GM23338 (cell line): ENCODE measurements around the gene PRTFDC1. TPM values are rescaled to one million over a fixed set of nuclear protein-coding genes. Genes with fewer than 3 reads are reported as not detected.

Experiments
- ATAC-seq: fragments of 200-7000 bp; cut with Tn5 transposase; 3 replicates; pipeline ENCODE4 v1.9.1; 2020
- DNase-seq: peaks from one replicate; pipeline ENCODE4 v3.0.0-alpha.2; 2015; ENCODE audit warnings: low spot score
- H2AFZ ChIP-seq: fragments of 200-600 bp; sonication (generic); 2 replicates; pipeline ENCODE4 v1.8.0; 2016; ENCODE audit warnings: antibody characterized with exemption, mild to moderate bottlenecking, moderate library complexity
- H3F3A ChIP-seq: fragments of 200-600 bp; sonication (generic); replicated peaks from 2 replicates; pipeline ENCODE4 v1.8.0; 2017; ENCODE audit warnings: antibody characterized with exemption, mixed run types, low read depth
- H3K27ac ChIP-seq: fragments of 200-600 bp; sonication (generic); 2 replicates; pipeline ENCODE4 v1.6.1; 2016; ENCODE audit warnings: low read depth
- H3K27me3 ChIP-seq: fragments of 200-600 bp; sonication (generic); 2 replicates; pipeline ENCODE4 v1.8.0; 2016; ENCODE audit warnings: mild to moderate bottlenecking, mixed run types, moderate library complexity; ENCODE audit not compliant: insufficient read depth
- H3K36me3 ChIP-seq: fragments of 200-600 bp; sonication (generic); 2 replicates; pipeline ENCODE4 v1.8.0; 2016; ENCODE audit warnings: mild to moderate bottlenecking; ENCODE audit not compliant: insufficient read depth
- H3K4me1 ChIP-seq: fragments of 200-600 bp; sonication (generic); 2 replicates; pipeline ENCODE4 v1.8.0; 2016; ENCODE audit warnings: mild to moderate bottlenecking, moderate library complexity; ENCODE audit not compliant: insufficient read depth
- H3K4me2 ChIP-seq: fragments of 200-600 bp; sonication (generic); 2 replicates; pipeline ENCODE4 v1.7.1; 2017; ENCODE audit warnings: mixed run types
- H3K4me3 ChIP-seq: fragments of 200-600 bp; sonication (generic); 2 replicates; pipeline ENCODE4 v1.6.1; 2016; ENCODE audit warnings: mixed run types
- H3K79me2 ChIP-seq: fragments of 200-600 bp; sonication (generic); replicated peaks from 2 replicates; pipeline ENCODE4 v1.8.0; 2017; ENCODE audit warnings: mild to moderate bottlenecking; ENCODE audit not compliant: insufficient read depth
- H3K9me2 ChIP-seq: fragments of 200-600 bp; sonication (generic); 2 replicates; pipeline ENCODE4 v1.8.0; 2017; ENCODE audit not compliant: insufficient read depth
- H4K20me1 ChIP-seq: fragments of 200-600 bp; sonication (generic); replicated peaks from 2 replicates; pipeline ENCODE4 v1.8.0; 2017; ENCODE audit warnings: mild to moderate bottlenecking; ENCODE audit not compliant: insufficient read depth
- H3K27ac Mint-ChIP-seq: 2 replicates; pipeline ENCODE4 v1.8.0; 2020; ENCODE audit warnings: inconsistent platforms, mild to moderate bottlenecking, moderate library complexity, mixed read lengths
- H3K27me3 Mint-ChIP-seq: 3 replicates; pipeline ENCODE4 v1.8.0; 2022; ENCODE audit warnings: low read depth, mild to moderate bottlenecking, moderate library complexity, mixed read lengths, inconsistent platforms; ENCODE audit not compliant: insufficient read depth, poor library complexity
- H3K36me3 Mint-ChIP-seq: 3 replicates; pipeline ENCODE4 v1.8.0; 2021; ENCODE audit warnings: low read depth, mild to moderate bottlenecking, inconsistent platforms, moderate library complexity, mixed read lengths
- H3K4me1 Mint-ChIP-seq: 3 replicates; pipeline ENCODE4 v1.8.0; 2020; ENCODE audit warnings: mild to moderate bottlenecking, inconsistent platforms, mixed read lengths
- H3K4me3 Mint-ChIP-seq: 3 replicates; pipeline ENCODE4 v1.8.0; 2021; ENCODE audit warnings: moderate library complexity, mild to moderate bottlenecking, inconsistent platforms, mixed read lengths
- H3K9me3 Mint-ChIP-seq: 3 replicates; pipeline ENCODE4 v1.8.0; 2020; ENCODE audit warnings: moderate library complexity, mild to moderate bottlenecking, inconsistent platforms, mixed read lengths
- CREB1 ChIP-seq: fragments of 250-450 bp; sonication (Bioruptor Pico); IDR thresholded peaks from 2 replicates; pipeline ENCODE4 v1.5.0; 2020; ENCODE audit warnings: low read depth, mild to moderate bottlenecking, moderate library complexity
- CTCF ChIP-seq, 2 experiments: fragments of 200-600 bp in 1 of 2; sonication (generic) in 1 of 2; conservative IDR thresholded peaks; 2 replicates each; pipeline versions ENCODE4 v1.5.1 to v1.6.1; 2016 to 2017; ENCODE audit warnings: antibody characterized with exemption in 2 of 2, low read depth in 2 of 2, mild to moderate bottlenecking in 2 of 2, moderate library complexity in 1 of 2
- ETS1 ChIP-seq: IDR thresholded peaks from 2 replicates; pipeline ENCODE4 v1.6.1; 2016; ENCODE audit warnings: antibody characterized with exemption
- EZH2 ChIP-seq: fragments of 200-600 bp; sonication (generic); IDR thresholded peaks from one replicate; pipeline ENCODE4 v1.8.0; 2017; ENCODE audit warnings: antibody characterized with exemption, mild to moderate bottlenecking, low read depth; ENCODE audit not compliant: unreplicated experiment
- EZH2phosphoT487 ChIP-seq: fragments of 200-600 bp; sonication (generic); IDR thresholded peaks from one replicate; pipeline ENCODE4 v1.8.1; 2018; ENCODE audit warnings: antibody characterized with exemption; ENCODE audit not compliant: unreplicated experiment
- JUNB ChIP-seq: IDR thresholded peaks from one replicate; pipeline ENCODE4 v1.6.1; 2016; ENCODE audit warnings: antibody characterized with exemption; ENCODE audit not compliant: unreplicated experiment
- NANOG ChIP-seq: IDR thresholded peaks from 2 replicates; pipeline ENCODE4 v1.6.1; 2016; ENCODE audit warnings: antibody characterized with exemption, borderline replicate concordance
- POLR2AphosphoS5 ChIP-seq: IDR thresholded peaks from 2 replicates; pipeline ENCODE4 v1.6.1; 2016; ENCODE audit warnings: antibody characterized with exemption, low read depth
- STAT1 ChIP-seq: IDR thresholded peaks from one replicate; pipeline ENCODE4 v1.6.1; 2016; ENCODE audit warnings: antibody characterized with exemption; ENCODE audit not compliant: unreplicated experiment
- ZNF114 ChIP-seq: fragments of 250-450 bp; sonication (Bioruptor Pico); IDR thresholded peaks from 2 replicates; pipeline ENCODE4 v1.5.0; 2020; ENCODE audit warnings: mild to moderate bottlenecking, moderate library complexity
- ZNF331 ChIP-seq: fragments of 250-450 bp; sonication (Bioruptor Pico); IDR thresholded peaks from 2 replicates; pipeline ENCODE4 v1.5.0; 2020; ENCODE audit warnings: low read depth, mild to moderate bottlenecking, moderate library complexity
- ZNF462 ChIP-seq: fragments of 250-450 bp; sonication (Bioruptor Pico); IDR thresholded peaks from 2 replicates; pipeline ENCODE4 v1.5.0; 2020; ENCODE audit warnings: mild to moderate bottlenecking, moderate library complexity
- polyA plus RNA-seq: library from polyadenylated mRNA; unstranded; fragments of >200 nt; fragmentation: Nextera tagmentation; extraction: Ambion mirVana; gene quantifications from 2 replicates; pipeline ENCODE4 v1.2.1, GENCODE V29; 2016
- total RNA-seq: library from RNA; depleted of rRNA; stranded (reverse); fragments of >200 nt; shearing (Covaris generic); gene quantifications from 2 replicates; pipeline ENCODE4 v1.2.3, GENCODE V29; 2014

PRTFDC1 gene
- total and polyA plus RNA-seq, 2 experiments from 2014 or later: 7.9 to 9.1 TPM

DNA sequence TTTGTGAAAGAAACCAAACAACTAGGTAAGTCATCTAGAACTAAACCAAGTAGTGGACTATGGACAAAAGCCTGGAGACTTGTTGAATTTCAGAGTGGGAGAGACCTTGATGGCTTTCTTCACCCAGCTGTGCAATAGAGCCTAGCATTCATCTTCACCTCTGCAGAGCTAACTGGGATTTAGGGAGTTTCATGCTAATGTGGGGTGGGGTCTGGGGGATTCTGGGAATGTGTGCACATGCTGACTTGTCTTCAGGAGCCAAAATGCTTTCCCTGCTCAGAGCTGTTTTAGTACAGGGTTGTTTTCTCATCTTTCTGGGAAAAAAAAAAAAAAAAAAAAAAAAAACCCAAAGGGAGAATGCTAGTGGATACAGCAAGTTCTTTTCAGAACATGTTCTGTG lies 147.4 kb downstream of the PRTFDC1 start:
- H3K36me3 ChIP-seq: no peaks in the 10 kb centered on the region
- no peaks in the 10 kb centered on the region for H3F3A ChIP-seq
- no peaks in the 10 kb centered on the region for H4K20me1 ChIP-seq
- ATAC-seq (no peak), DNase-seq (no peak)
- no peaks in the 10 kb centered on the region for H3K4me1 ChIP-seq
- no peak for TF ChIP-seq NANOG
- no peak overlapping the region for H2AFZ ChIP-seq
- H3K4me2 ChIP-seq: no peak overlapping the region
- Mint-ChIP-seq H3K4me1 (peaks cover 3% of the 10 kb centered on the region), H3K36me3 (no peaks in the 10 kb centered on the region), H3K27ac (no peak overlapping the region), H3K27me3 (peaks cover 4% of the 10 kb centered on the region), H3K4me3 (no peak overlapping the region), H3K9me3 (no peaks in the 10 kb centered on the region)
- no peak overlapping the region for H3K4me3 ChIP-seq
- no peaks in the 10 kb centered on the region for H3K9me2 ChIP-seq
- H3K79me2 ChIP-seq: no peaks in the 10 kb centered on the region
- no peaks in the 10 kb centered on the region for H3K27me3 ChIP-seq
- no peak overlapping the region for H3K27ac ChIP-seq

- TF ChIP-seq STAT1 (no peak), POLR2AphosphoS5 (no peak), JUNB (no peak), ZNF331 (CRISPR knock-in tag) (no peak), CREB1 (CRISPR knock-in tag) (no peak), CTCF (conservative IDR thresholded peaks at IDR 0.05; ENCODE audit: low read depth in 2 of 2) (no peak), NANOG (no peak), ETS1 (no peak), EZH2 (no peak), EZH2phosphoT487 (no peak), ZNF114 (CRISPR knock-in tag) (no peak), ZNF462 (CRISPR knock-in tag) (no peak)
- no peak for ATAC-seq
- H3K27ac Mint-ChIP-seq: no peak overlapping the region
These were observed 148.0 kb downstream of the PRTFDC1 start for GRCh38 chr10:24804392-24804791.

More at GRCh38 chr10:24804392-24804791, 148.0 kb downstream of the PRTFDC1 start:
- Histone ChIP-seq H3K36me3 (no peaks in the 10 kb centered on the region), H3K27me3 (no peaks in the 10 kb centered on the region), H4K20me1 (no peaks in the 10 kb centered on the region), H3K4me2 (no peak overlapping the region), H3K79me2 (no peaks in the 10 kb centered on the region), H2AFZ (peak overlapping the region; percentile 74; the same call in 1 of the 2 replicates), H3K9me2 (no peaks in the 10 kb centered on the region), H3K27ac (no peak overlapping the region), H3K4me1 (no peaks in the 10 kb centered on the region), H3K4me3 (no peak overlapping the region), H3F3A (no peaks in the 10 kb centered on the region)
- peaks cover 3% of the 10 kb centered on the region for H3K4me1 Mint-ChIP-seq
- no peak for DNase-seq
- H3K36me3 Mint-ChIP-seq: no peaks in the 10 kb centered on the region
- H3K4me3 Mint-ChIP-seq: no peak overlapping the region
- H3K27me3 Mint-ChIP-seq: peaks cover 4% of the 10 kb centered on the region
- no peaks in the 10 kb centered on the region for H3K9me3 Mint-ChIP-seq
